Esophagus muscularis mucosa (tissue), 4 donors: ENCODE measurements around the gene CAMTA1.

Source experiments
- EP300 ChIP-seq: sonication (generic); formaldehyde crosslinking; IDR thresholded peaks from one replicate; pipeline ENCODE4 v1.6.1; 2017; ENCODE audit warnings: antibody characterized with exemption
- POLR2A ChIP-seq: fragments of 450-650 bp; IDR thresholded peaks from one replicate; pipeline ENCODE4 v1.6.1; 2017; ENCODE audit warnings: antibody characterized with exemption, moderate library complexity, mild to moderate bottlenecking, low read depth
- POLR2AphosphoS5 ChIP-seq, 2 donors: sonication (generic); formaldehyde crosslinking; IDR thresholded peaks; one replicate each; pipeline ENCODE4 v1.6.1; 2017; ENCODE audit warnings: antibody characterized with exemption in 2 of 2
- TF ChIP-seq, protein P1 (sequence below), 3 experiments: fragments of 200-600 bp in 2 of 3; fragments of 450-650 bp in 1 of 3; sonication (generic) in 2 of 3; IDR thresholded peaks; one replicate each; pipeline ENCODE4 v1.5.1; 2017 to 2019; ENCODE audit warnings: antibody characterized with exemption in 3 of 3, mild to moderate bottlenecking in 2 of 3, moderate library complexity in 1 of 3

DNA sequence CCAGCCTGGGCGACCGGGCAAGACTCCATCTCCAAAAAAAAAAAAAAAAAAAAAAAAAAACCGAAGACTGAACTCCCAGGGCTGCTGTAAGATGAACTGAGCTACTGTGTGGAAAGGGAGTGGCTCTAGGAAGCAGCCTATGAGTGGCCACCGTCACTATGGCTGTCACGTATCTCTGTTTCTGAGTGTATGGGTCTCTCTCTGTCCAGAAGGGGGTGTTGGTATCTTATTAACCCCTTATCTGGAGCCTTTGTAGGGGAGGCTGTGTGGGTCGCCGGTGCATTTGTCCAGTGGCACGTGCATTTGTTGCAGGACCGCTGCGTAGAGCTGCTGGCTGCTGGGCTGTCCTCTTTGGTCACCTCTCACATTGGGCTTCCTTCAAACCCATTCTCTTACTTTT, 326.6 kb downstream of the CAMTA1 start:
- TF ChIP-seq, protein P1, sequence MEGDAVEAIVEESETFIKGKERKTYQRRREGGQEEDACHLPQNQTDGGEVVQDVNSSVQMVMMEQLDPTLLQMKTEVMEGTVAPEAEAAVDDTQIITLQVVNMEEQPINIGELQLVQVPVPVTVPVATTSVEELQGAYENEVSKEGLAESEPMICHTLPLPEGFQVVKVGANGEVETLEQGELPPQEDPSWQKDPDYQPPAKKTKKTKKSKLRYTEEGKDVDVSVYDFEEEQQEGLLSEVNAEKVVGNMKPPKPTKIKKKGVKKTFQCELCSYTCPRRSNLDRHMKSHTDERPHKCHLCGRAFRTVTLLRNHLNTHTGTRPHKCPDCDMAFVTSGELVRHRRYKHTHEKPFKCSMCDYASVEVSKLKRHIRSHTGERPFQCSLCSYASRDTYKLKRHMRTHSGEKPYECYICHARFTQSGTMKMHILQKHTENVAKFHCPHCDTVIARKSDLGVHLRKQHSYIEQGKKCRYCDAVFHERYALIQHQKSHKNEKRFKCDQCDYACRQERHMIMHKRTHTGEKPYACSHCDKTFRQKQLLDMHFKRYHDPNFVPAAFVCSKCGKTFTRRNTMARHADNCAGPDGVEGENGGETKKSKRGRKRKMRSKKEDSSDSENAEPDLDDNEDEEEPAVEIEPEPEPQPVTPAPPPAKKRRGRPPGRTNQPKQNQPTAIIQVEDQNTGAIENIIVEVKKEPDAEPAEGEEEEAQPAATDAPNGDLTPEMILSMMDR (IDR thresholded peaks at IDR 0.05), result no peak
- TF ChIP-seq POLR2A (no peak), POLR2AphosphoS5 (IDR thresholded peaks at IDR 0.05) (no peak), EP300 (no peak)
